HEK293 (cell line): Measurements from ENCODE around the gene SPACA4.

ENCODE experiments used
- BCL6B ChIP-seq: fragments of 450-650 bp; formaldehyde crosslinking; IDR thresholded peaks from 2 replicates; pipeline ENCODE4 v1.5.1; 2017; ENCODE audit warnings: missing biosample characterization, missing genetic modification characterization
- CTCF ChIP-seq: fragments of 450-650 bp; formaldehyde crosslinking; IDR thresholded peaks from 2 replicates; pipeline ENCODE4 v1.5.1; 2016; ENCODE audit warnings: missing biosample characterization, missing genetic modification characterization
- ELK4 ChIP-seq: IDR thresholded peaks from 2 replicates; pipeline ENCODE4 v1.6.1; 2011; ENCODE audit warnings: mild to moderate bottlenecking, low read depth, low read length, borderline replicate concordance
- GLI2 ChIP-seq: fragments of 450-650 bp; formaldehyde crosslinking; IDR thresholded peaks from 2 replicates; pipeline ENCODE4; 2017; ENCODE audit warnings: missing biosample characterization, missing genetic modification characterization, low read depth, borderline replicate concordance
- KLF16 ChIP-seq: fragments of 450-650 bp; formaldehyde crosslinking; IDR thresholded peaks from 2 replicates; pipeline ENCODE4 v1.5.1; 2017; ENCODE audit warnings: missing biosample characterization, missing genetic modification characterization
- MEIS1 ChIP-seq: sonication (generic); formaldehyde crosslinking; IDR thresholded peaks from 2 replicates; pipeline ENCODE4 v1.8.1; 2022; ENCODE audit warnings: missing genetic modification reagents, mild to moderate bottlenecking, borderline replicate concordance
- PRDM2 ChIP-seq: fragments of 450-650 bp; formaldehyde crosslinking; IDR thresholded peaks from 2 replicates; pipeline ENCODE4 v1.5.1; 2016; ENCODE audit warnings: missing biosample characterization, missing genetic modification characterization, borderline replicate concordance
- REST ChIP-seq: fragments of 450-650 bp; formaldehyde crosslinking; IDR thresholded peaks from 2 replicates; pipeline ENCODE4 v1.5.1; 2016; ENCODE audit warnings: missing biosample characterization, missing genetic modification characterization
- ZBTB7A ChIP-seq: fragments of 450-650 bp; formaldehyde crosslinking; IDR thresholded peaks from 2 replicates; pipeline ENCODE4 v1.5.1; 2016; ENCODE audit warnings: low read depth, missing biosample characterization, missing genetic modification characterization
- ZNF175 ChIP-seq: fragments of 450-650 bp; formaldehyde crosslinking; IDR thresholded peaks from 2 replicates; pipeline ENCODE4 v1.5.1; 2016; ENCODE audit warnings: missing biosample characterization, missing genetic modification characterization
- ZNF2 ChIP-seq: fragments of 450-650 bp; formaldehyde crosslinking; IDR thresholded peaks from 2 replicates; pipeline ENCODE4 v1.5.1; 2016; ENCODE audit warnings: missing biosample characterization, missing genetic modification characterization
- ZNF335 ChIP-seq: fragments of 450-650 bp; formaldehyde crosslinking; conservative IDR thresholded peaks from 2 replicates; pipeline ENCODE4 v1.5.1; 2016; ENCODE audit warnings: missing biosample characterization, missing genetic modification characterization
- ZNF561 ChIP-seq: fragments of 450-650 bp; IDR thresholded peaks from 2 replicates; pipeline ENCODE4 v1.5.1; 2018; ENCODE audit warnings: missing biosample characterization, missing genetic modification characterization, borderline replicate concordance

- TF ChIP-seq ZNF175 (tag by site-specific recombination) = no peak
- no peak for TF ChIP-seq ZNF2 (tag by site-specific recombination)
- no peak for TF ChIP-seq ZNF561 (tag by site-specific recombination)
- no peak for TF ChIP-seq CTCF
- no peak for TF ChIP-seq PRDM2
- TF ChIP-seq ZNF335 = peak; percentile 77
- TF ChIP-seq GLI2 (tag by site-specific recombination) = no peak
- peak; percentile 12; the same call in 1 of the 2 replicates for TF ChIP-seq REST (tag by site-specific recombination)
- TF ChIP-seq MEIS1 = no peak
- no peak for TF ChIP-seq BCL6B (tag by site-specific recombination)
- TF ChIP-seq KLF16 (tag by site-specific recombination) = peak; percentile 59; the same call in 1 of the 2 replicates
- no peak for TF ChIP-seq ZBTB7A
- no peak for TF ChIP-seq ELK4
These were observed 17.1 kb downstream of the SPACA4 start for GRCh38 chr19:48623556-48624066.
